IPS-NIHi7 (cell line): Measurements from ENCODE around the gene RTEL1.
A peak's percentile ranks its signal among the peaks of the same experiment; 100 is the strongest.
"Not testable (repeated sequence)": the region's sequence is repeated elsewhere in the genome, so short reads cannot be mapped to it uniquely, and the experiment has no call there.

Source experiments
- DNase-seq: peaks from one replicate; pipeline ENCODE4 v3.0.0; 2012; ENCODE audit warnings: mixed read lengths; ENCODE audit errors: extremely low spot score

The RTEL1 gene

GRCh38 chr20:63628246-63628975 is 29.7 kb upstream of the RTEL1 start:
- no peak for DNase-seq

DNA sequence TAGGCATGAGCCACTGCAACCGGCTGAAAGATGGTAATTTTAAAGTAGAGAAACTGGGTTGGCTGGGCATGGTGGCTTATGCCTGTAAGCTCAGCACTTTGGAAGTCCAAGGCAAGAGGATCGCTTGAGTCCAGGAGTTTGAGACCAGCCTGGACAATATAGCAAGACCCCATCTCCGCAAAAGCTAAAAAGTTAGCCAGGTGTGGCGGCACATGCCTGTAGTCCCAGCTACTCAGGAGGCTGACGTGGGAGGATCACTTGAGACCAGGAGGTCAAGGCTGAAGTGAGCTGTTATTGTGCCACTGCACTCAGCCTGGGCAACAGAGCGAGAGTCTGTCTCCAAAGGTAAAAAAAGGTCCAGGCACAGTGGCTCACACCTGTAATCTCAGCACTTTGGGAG is 27.2 kb upstream of the RTEL1 start:
- DNase-seq = not testable (repeated sequence)

GRCh38 chr20:63631426-63631825 is 26.7 kb upstream of the RTEL1 start:
- peak; percentile 1 for DNase-seq

- DNase-seq = no peak
These were observed 24.4 kb upstream of the RTEL1 start for GRCh38 chr20:63633732-63634131.

DNA sequence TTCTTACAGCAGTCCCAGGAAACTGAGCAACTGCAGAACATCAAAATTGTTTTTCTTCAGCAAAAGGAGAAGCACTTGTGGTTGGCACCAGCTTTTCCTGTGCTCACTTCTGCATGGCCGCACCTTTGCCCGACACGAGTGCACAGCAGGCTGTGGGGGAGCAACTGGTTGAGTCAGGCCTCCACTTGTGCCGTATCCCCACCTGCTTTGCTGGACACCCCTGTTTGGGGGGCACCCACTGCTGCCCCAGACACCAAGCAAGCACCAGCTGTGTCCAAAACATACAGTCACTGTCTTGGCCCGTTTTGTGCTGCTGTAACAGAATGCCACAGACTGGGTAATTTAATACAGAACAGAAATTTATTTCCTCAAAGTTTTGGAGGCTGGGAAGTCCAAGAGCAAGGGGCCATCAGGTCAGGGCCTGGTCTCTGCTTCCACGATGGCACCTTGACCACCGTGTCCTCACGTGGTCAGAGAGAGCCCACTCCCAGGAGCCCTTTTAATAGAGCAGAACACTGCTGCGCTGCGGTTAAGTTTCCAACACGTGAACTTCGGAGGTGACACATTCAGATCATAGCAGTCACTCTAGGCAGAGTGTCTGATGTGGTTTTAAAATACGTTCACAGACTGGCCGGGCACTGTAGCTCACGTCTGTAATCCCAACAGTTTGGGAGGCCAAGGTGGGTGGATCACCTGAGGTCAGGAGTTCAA is 22.5 kb upstream of the RTEL1 start:
- DNase-seq = no peak

DNA sequence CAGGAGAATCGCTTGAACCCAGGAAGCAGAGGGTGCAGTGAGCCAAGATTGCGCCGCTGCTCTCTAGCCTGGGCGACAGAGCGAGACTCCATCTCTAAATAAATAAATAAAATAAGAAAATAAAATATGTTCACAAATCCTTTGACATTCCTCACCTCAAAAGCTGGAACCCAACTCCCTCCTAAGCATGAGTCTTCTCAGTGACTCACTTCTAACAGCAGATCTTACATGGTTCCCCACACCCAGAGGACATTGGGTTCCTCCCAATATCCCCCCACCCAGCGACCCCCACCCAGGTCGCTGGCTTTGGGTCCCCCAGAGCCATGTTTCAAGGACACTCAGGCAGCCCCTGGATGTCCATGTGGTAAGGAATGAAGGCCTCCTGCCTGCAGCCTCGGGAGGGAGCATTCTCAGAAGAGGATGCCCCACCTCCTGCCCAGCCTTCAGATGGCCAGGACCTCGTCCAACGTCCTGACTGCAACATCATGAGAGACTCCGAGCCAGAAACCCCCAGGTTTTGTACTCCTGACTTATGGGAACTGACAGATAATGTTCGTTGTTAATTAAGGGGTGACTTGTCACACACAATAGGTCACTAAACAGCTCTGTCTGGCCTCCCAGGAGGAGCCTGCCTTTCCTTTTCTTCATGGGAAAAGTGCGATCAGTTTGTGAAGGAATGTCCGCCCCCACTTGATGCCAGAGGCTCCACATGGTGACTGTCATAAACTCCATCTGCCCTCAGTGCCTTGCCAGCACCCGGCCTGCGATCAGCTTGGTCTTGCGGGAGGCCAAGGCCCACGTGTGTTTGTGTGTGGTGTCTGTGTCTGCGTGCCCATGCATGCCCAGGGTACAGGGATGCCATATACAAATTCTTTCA is 21.1 kb upstream of the RTEL1 start:
- no peak for DNase-seq

GRCh38 chr20:63639093-63639975 is 18.8 kb upstream of the RTEL1 start:
- no peak for DNase-seq

DNA sequence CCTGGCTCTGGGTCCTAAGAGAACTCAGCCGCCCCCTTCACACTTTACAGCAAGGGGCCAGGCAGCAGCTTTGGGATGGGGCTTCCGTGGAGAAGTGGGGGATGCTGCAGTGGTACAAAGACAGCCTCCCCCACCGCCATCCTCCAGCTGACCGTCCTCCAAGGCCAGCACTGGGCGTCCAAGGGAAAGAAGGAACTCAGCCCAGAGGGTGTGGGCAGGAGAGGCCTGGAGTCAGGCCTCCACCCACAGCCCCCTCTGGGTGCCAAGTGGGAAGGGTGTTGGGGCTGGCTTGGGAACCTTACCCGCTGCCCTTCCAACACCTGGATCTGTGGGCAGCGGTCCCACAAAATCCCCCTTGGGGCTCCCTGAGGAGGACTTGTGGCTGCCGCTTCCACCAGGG is 18.0 kb upstream of the RTEL1 start:
- DNase-seq = no peak

DNA sequence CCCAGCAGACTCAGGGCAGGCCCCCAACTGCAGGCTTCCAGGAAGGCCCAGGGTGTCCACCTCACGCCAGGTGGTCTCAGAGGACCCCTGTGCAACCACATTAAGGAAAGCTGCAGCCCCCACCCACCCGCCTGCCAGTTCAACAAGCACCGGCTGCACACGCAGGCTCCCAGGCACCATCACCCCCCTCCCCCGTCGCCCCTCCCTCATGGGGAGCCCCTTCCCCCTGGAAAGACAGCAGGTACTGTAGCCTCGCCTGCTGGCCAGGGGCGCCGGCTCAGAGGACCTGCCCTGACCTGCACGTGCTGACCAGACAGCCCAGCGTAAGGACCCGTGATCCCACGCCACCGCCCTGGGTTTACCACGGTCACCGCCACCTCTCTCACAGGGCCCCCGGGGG is 17.4 kb upstream of the RTEL1 start:
- not testable (repeated sequence) for DNase-seq

GRCh38 chr20:63641146-63641791 is 16.8 kb upstream of the RTEL1 start:
- DNase-seq = no peak

- peak; percentile 87 for DNase-seq
These were observed 16.2 kb upstream of the RTEL1 start for GRCh38 chr20:63641792-63642523.

GRCh38 chr20:63642527-63643247 is 15.4 kb upstream of the RTEL1 start:
- DNase-seq = peak; percentile 56

- no peak for DNase-seq
These were observed 14.6 kb upstream of the RTEL1 start for GRCh38 chr20:63643499-63643898.

GRCh38 chr20:63643946-63644345 is 14.2 kb upstream of the RTEL1 start:
- DNase-seq = no peak

DNA sequence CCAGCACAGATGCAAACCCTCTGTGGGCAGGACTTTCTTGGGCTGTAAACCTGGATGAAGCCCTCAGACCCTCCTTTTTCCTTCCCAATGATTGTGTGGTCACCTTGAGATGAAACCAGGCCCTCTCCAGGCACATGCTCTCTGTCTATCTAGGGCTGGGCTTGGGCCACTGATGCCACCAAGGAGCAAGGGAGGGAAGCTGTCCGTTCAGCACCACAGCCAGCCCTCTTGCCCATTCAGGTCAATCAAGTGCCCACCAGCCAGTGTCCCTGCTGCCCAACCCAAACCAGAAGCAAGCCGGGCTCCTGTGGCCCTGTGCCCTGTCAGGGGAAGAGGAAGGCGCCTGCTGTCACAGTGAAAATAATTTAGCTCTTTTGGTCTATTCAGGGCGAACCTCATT is 12.9 kb upstream of the RTEL1 start:
- DNase-seq = no peak

GRCh38 chr20:63648190-63648589 is 9.9 kb upstream of the RTEL1 start:
- no peak for DNase-seq

DNA sequence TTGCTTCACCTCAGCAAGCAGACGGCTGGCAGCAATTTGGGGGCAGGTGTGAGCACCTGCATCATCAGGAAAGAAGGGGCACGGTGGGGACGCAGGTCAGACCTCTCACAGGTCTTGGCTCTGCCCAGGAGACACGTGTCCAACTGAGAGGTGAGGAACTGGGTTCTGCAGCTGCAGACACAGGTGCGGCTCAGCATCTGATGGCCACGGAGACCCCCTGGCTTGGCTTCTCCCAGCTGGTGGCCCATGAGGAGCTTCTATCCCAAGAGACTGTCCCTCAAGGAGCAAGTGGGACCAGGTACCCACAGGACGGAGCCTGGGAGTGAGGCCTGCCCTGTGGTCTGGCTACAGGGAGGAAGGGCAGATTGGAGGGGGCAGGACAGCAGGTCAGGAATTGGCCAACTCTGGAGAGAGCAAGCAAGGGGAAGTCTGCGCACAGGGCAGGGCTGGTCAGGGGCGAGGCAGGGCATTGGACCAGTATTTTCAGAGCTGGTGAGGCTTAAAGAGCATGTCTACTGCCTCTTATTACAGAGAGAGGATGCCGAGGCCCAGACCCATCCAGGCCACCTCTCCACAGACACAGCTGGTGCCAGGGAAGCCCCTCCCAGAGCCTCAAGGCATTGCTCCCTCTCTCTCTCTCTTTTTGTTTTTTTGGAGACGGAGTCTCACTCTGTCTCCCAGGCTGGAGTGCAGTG is 9.1 kb upstream of the RTEL1 start:
- DNase-seq = no peak

GRCh38 chr20:63650486-63650885 is 7.6 kb upstream of the RTEL1 start:
- not testable (repeated sequence) for DNase-seq

DNA sequence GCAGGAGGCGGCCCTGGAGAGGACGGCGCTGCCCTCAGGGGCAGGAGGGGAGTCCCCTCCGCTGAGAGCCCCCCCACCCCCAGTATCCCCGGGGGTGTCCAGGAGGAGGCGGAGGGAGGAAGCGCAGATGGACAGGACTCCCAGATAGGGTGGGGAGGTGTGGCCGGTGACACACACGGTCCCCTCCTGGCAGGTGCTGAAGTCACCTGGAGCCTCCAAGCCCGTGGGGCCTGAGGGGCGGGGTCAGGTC is 6.2 kb upstream of the RTEL1 start:
- no peak for DNase-seq
